ENCODE results near the gene QPRT. TPM values are rescaled to one million over a fixed set of nuclear protein-coding genes. Genes with fewer than 3 reads are reported as not detected.

Gene QPRT
- total RNA-seq, 1 donor from 2014 or later, result 49.6 TPM

- Histone ChIP-seq H2AFZ (replicated peaks) (no peak overlapping the region), H3K4me3 (no peak overlapping the region)
- peaks cover 14% of the 10 kb centered on the region for H3K36me3 Mint-ChIP-seq
Measured at GRCh38 chr16:29698042-29698441, 19.1 kb downstream of the QPRT start.

GRCh38 chr16:29698484-29699323 is 19.7 kb downstream of the QPRT start:
- H3K27ac ChIP-seq, result no peak overlapping the region
- peaks cover 2% of the 10 kb centered on the region for H4K20me1 ChIP-seq (ENCODE audit: low read depth)
- no peaks in the 10 kb centered on the region for H3K4me1 ChIP-seq
- Mint-ChIP-seq H3K27ac (no peak overlapping the region), H3K36me3 (peaks cover 14% of the 10 kb centered on the region), H3K27me3 (ENCODE audit: insufficient read depth, low read depth) (peaks cover 5% of the 10 kb centered on the region), H3K4me3 (no peak overlapping the region), H3K4me1 (peaks cover 7% of the 10 kb centered on the region), H3K9me3 (peaks cover 17% of the 10 kb centered on the region)
- DNase-seq (ENCODE audit: low spot score), result no peak
- no peak overlapping the region for H2AFZ ChIP-seq (replicated peaks)
- peaks cover 3% of the 10 kb centered on the region for H3K79me2 ChIP-seq (ENCODE audit: low read depth)
- H3K9ac ChIP-seq, result no peak overlapping the region
- H3K27me3 ChIP-seq, result no peaks in the 10 kb centered on the region
- no peak overlapping the region for H3K4me3 ChIP-seq
- no peaks in the 10 kb centered on the region for H3K9me3 ChIP-seq (ENCODE audit: low read depth)
- peaks cover 20% of the 10 kb centered on the region for H3F3A ChIP-seq (ENCODE audit: low read depth)
- H3K4me2 ChIP-seq, result no peak overlapping the region
- no peak for TF ChIP-seq EZH2phosphoT487 (IDR thresholded peaks at IDR 0.05)
- H3K36me3 ChIP-seq, result no peaks in the 10 kb centered on the region

More at GRCh38 chr16:29698042-29698441, 19.1 kb downstream of the QPRT start:
- Histone ChIP-seq H3K36me3 (no peaks in the 10 kb centered on the region), H3K27ac (no peak overlapping the region), H3K4me2 (no peak overlapping the region), H4K20me1 (ENCODE audit: low read depth) (peaks cover 5% of the 10 kb centered on the region), H3K9me3 (ENCODE audit: low read depth) (no peaks in the 10 kb centered on the region), H3K27me3 (no peaks in the 10 kb centered on the region), H3K4me1 (no peaks in the 10 kb centered on the region), H3F3A (ENCODE audit: low read depth) (peaks cover 20% of the 10 kb centered on the region), H3K9ac (no peak overlapping the region), H3K79me2 (ENCODE audit: low read depth) (peaks cover 9% of the 10 kb centered on the region)
- TF ChIP-seq CTCF (IDR thresholded peaks at IDR 0.05), result no peak
- no peak for TF ChIP-seq EZH2 (IDR thresholded peaks at IDR 0.05)
- no peak for TF ChIP-seq EZH2phosphoT487 (IDR thresholded peaks at IDR 0.05)
- Mint-ChIP-seq H3K27me3 (ENCODE audit: insufficient read depth, low read depth) (peaks cover 5% of the 10 kb centered on the region), H3K4me3 (no peak overlapping the region), H3K9me3 (peaks cover 17% of the 10 kb centered on the region), H3K27ac (no peak overlapping the region), H3K4me1 (peaks cover 7% of the 10 kb centered on the region)
- no peak for DNase-seq (ENCODE audit: low spot score)

GRCh38 chr16:29699324-29700219 is 20.6 kb downstream of the QPRT start:
- no peak overlapping the region for H3K27ac ChIP-seq
- no peak overlapping the region for H2AFZ ChIP-seq (replicated peaks)
- no peaks in the 10 kb centered on the region for H3K36me3 ChIP-seq
- no peak for DNase-seq (ENCODE audit: low spot score)
- no peak overlapping the region for H3K9ac ChIP-seq
- Mint-ChIP-seq H3K9me3 (peaks cover 17% of the 10 kb centered on the region), H3K36me3 (peaks cover 14% of the 10 kb centered on the region), H3K4me3 (no peak overlapping the region), H3K4me1 (peaks cover 7% of the 10 kb centered on the region), H3K27ac (no peak overlapping the region), H3K27me3 (ENCODE audit: insufficient read depth, low read depth) (peaks cover 5% of the 10 kb centered on the region)
- no peaks in the 10 kb centered on the region for H3K4me1 ChIP-seq
- no peaks in the 10 kb centered on the region for H4K20me1 ChIP-seq (ENCODE audit: low read depth)
- H3K9me3 ChIP-seq (ENCODE audit: low read depth), result no peaks in the 10 kb centered on the region
- no peak overlapping the region for H3K4me2 ChIP-seq
- no peaks in the 10 kb centered on the region for H3K79me2 ChIP-seq (ENCODE audit: low read depth)
- H3K4me3 ChIP-seq, result no peak overlapping the region
- no peaks in the 10 kb centered on the region for H3K27me3 ChIP-seq
- TF ChIP-seq EZH2 (IDR thresholded peaks at IDR 0.05) (no peak), CTCF (IDR thresholded peaks at IDR 0.05) (no peak), EZH2phosphoT487 (IDR thresholded peaks at IDR 0.05) (no peak)
- H3F3A ChIP-seq (ENCODE audit: low read depth), result peaks cover 20% of the 10 kb centered on the region
